ENCODE measurements around the gene CBX4.
A peak's percentile ranks its signal among the peaks of the same experiment; 100 is the strongest.

Gene CBX4

DNA sequence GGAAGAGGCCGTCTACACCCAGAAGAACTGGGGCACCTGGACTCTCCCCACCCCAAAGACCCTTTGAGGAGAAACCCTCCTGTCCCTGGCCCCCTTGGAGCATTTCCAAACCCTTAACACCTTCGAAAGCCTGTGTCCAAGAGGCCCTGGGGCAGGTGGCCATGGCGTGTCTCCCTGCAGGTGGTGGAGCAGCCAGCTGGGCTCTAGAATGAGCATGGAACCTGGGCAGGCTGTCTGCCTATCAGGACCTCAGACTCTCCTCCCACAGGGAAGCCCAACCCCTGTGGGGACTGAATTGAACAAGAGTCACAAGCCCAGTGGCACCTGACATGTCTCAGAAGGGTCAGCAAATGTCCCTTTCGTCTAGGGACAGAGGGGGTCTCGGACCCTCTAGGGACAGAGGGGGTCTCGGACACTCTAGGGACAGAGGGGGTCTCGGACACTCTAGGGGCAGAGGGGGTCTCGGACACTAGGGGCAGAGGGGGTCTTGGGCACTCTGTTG, 8.4 kb downstream of the CBX4 start:
- Histone ChIP-seq H3K9me3 (no peaks in the 10 kb centered on the region), H4K20me1 (peaks cover 70% of the 10 kb centered on the region), H3K27me3 (no peaks in the 10 kb centered on the region), H3K4me2 (peak overlapping the region; percentile 94), H3K9ac (no peak overlapping the region), H3K36me3 (peaks cover 25% of the 10 kb centered on the region), H3K4me3 (no peak overlapping the region), H3K27ac (no peak overlapping the region), H3K4me1 (peaks cover 93% of the 10 kb centered on the region)
- TF ChIP-seq Cebpa-rat (IDR thresholded peaks at IDR 0.05) = no peak

GRCh38 chr17:79830303-79830702, 8.9 kb downstream of the CBX4 start:
- Histone ChIP-seq H3K27ac (no peak overlapping the region), H3K4me2 (peak overlapping the region; percentile 94), H3K4me3 (no peak overlapping the region), H3K4me1 (peaks cover 88% of the 10 kb centered on the region), H4K20me1 (peaks cover 65% of the 10 kb centered on the region), H3K27me3 (no peaks in the 10 kb centered on the region), H3K9ac (no peak overlapping the region), H3K36me3 (peaks cover 19% of the 10 kb centered on the region), H3K9me3 (no peaks in the 10 kb centered on the region)
- no peak for TF ChIP-seq Cebpa-rat (IDR thresholded peaks at IDR 0.05)

DNA sequence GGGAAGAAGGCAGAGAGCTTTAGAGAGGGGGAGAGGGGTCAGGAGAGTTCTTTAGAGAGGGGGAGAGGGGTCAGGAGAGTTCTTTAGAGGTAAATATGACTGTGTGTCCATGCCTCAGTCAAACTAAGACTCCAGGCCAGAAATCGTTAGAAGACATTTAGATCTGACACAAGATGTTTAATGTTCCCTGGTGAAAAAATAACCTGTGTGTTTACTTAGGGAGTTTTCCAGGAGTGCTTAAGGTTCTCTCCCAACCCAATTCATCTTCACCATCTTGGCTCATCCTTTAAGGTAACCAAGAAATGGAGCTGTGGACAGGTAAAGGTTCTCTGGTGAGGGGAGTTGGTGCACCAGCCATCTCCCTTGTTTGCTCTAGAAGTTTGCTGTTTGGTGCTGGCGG, 9.8 kb downstream of the CBX4 start:
- Histone ChIP-seq H4K20me1 (peaks cover 57% of the 10 kb centered on the region), H3K4me1 (peaks cover 80% of the 10 kb centered on the region), H3K9ac (no peak overlapping the region), H3K4me2 (peak overlapping the region; percentile 94), H3K9me3 (no peaks in the 10 kb centered on the region), H3K27ac (0 out of 2 replicates have a peak overlapping the region, but pooled peaks have one; percentile 22), H3K36me3 (peaks cover 11% of the 10 kb centered on the region), H3K4me3 (no peak overlapping the region), H3K27me3 (no peaks in the 10 kb centered on the region)
- no peak for TF ChIP-seq Cebpa-rat (IDR thresholded peaks at IDR 0.05)

DNA sequence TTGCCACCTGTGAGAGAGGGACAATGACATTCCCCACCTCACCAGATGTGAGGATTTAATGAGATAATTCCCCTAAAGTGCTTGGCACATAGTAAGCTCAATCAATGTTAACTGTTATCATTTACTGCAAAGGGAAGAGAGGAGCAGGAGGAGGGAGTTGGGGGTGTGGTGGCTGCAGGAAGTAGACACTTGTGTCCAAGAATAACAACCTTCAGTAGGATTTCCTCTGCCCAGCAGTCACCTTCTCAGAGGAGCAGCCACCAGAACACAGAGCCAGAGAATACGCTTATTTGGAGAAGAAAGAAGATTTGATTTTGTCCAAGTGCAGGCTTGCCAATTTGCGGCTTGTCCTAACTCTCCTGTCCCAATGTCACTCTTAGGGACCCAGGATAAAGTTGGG, 10.2 kb downstream of the CBX4 start:
- Histone ChIP-seq H3K4me2 (peak overlapping the region; percentile 94), H3K4me1 (peaks cover 76% of the 10 kb centered on the region)

DNA sequence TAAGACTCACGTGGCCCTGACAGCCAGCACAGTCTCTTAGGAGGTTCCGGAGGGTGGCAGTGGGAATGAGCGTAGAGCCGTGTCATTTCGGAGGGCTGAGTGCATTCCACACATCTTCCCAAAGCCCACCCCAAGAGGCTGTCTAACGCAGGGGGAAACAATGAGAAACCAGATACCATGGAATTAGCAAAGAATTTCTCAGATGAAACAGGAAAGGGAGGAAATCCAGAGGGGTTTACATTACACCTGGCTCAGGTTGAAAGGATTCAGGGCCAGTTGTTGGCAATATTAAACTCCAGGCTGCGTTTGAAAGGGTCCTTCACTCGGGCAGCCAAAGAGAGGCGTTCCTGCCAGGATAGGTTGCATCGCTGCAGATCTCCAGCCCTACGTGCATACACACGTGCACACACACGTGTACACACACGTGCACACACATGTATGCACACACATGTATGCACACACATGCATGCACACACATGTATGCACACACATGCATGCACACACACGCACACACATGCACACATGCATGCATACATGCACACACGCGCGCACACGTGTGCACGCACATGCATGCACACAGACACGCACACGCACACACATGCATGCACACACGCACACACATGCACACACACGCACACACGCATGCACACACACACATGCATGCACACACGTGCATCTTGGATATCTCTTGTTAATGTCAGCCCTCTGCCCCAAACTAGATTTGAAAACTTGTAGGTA, 12.2 kb downstream of the CBX4 start:
- H3K9ac ChIP-seq = no peak overlapping the region
- H3K27me3 ChIP-seq = no peaks in the 10 kb centered on the region
- H3K4me3 ChIP-seq = no peak overlapping the region
- no peaks in the 10 kb centered on the region for H3K36me3 ChIP-seq
- peak overlapping the region; percentile 46 for H3K4me2 ChIP-seq
- peaks cover 32% of the 10 kb centered on the region for H4K20me1 ChIP-seq
- H3K4me1 ChIP-seq = peaks cover 56% of the 10 kb centered on the region
- no peaks in the 10 kb centered on the region for H3K9me3 ChIP-seq
- TF ChIP-seq Cebpa-rat (IDR thresholded peaks at IDR 0.05) = no peak
- H3K27ac ChIP-seq = no peak overlapping the region

More for the DNA sequence above, 10.2 kb downstream of the CBX4 start:
- H4K20me1 ChIP-seq = peaks cover 52% of the 10 kb centered on the region
- H3K36me3 ChIP-seq = peaks cover 6% of the 10 kb centered on the region
- no peak overlapping the region for H3K9ac ChIP-seq
- H3K4me3 ChIP-seq = no peak overlapping the region
- no peaks in the 10 kb centered on the region for H3K27me3 ChIP-seq
- 0 out of 2 replicates have a peak overlapping the region, but pooled peaks have one; percentile 22 for H3K27ac ChIP-seq
- TF ChIP-seq Cebpa-rat (IDR thresholded peaks at IDR 0.05) = no peak
- H3K9me3 ChIP-seq = no peaks in the 10 kb centered on the region

GRCh38 chr17:79826204-79826680, 13.0 kb downstream of the CBX4 start:
- Histone ChIP-seq H3K9me3 (no peaks in the 10 kb centered on the region), H3K27ac (no peak overlapping the region), H3K4me3 (no peak overlapping the region), H3K4me1 (peaks cover 48% of the 10 kb centered on the region), H3K36me3 (no peaks in the 10 kb centered on the region), H3K4me2 (peak overlapping the region; percentile 46), H3K27me3 (0 out of 2 replicates have a peak, but pooled peaks cover 4% of the 10 kb centered on the region), H3K9ac (no peak overlapping the region), H4K20me1 (peaks cover 28% of the 10 kb centered on the region)
- no peak for TF ChIP-seq Cebpa-rat (IDR thresholded peaks at IDR 0.05)

- H3K4me2 ChIP-seq = no peak overlapping the region
- no peak overlapping the region for H3K4me3 ChIP-seq
- no peaks in the 10 kb centered on the region for H3K36me3 ChIP-seq
- H3K4me1 ChIP-seq = peaks cover 41% of the 10 kb centered on the region
- H3K9me3 ChIP-seq = no peaks in the 10 kb centered on the region
- peaks cover 21% of the 10 kb centered on the region; the same call in 1 of the 2 replicates for H4K20me1 ChIP-seq
- no peak overlapping the region for H3K9ac ChIP-seq
- H3K27me3 ChIP-seq = 0 out of 2 replicates have a peak, but pooled peaks cover 9% of the 10 kb centered on the region
- no peak for TF ChIP-seq Cebpa-rat (IDR thresholded peaks at IDR 0.05)
- H3K27ac ChIP-seq = no peak overlapping the region
These were observed 13.7 kb downstream of the CBX4 start for GRCh38 chr17:79825580-79825921.

DNA sequence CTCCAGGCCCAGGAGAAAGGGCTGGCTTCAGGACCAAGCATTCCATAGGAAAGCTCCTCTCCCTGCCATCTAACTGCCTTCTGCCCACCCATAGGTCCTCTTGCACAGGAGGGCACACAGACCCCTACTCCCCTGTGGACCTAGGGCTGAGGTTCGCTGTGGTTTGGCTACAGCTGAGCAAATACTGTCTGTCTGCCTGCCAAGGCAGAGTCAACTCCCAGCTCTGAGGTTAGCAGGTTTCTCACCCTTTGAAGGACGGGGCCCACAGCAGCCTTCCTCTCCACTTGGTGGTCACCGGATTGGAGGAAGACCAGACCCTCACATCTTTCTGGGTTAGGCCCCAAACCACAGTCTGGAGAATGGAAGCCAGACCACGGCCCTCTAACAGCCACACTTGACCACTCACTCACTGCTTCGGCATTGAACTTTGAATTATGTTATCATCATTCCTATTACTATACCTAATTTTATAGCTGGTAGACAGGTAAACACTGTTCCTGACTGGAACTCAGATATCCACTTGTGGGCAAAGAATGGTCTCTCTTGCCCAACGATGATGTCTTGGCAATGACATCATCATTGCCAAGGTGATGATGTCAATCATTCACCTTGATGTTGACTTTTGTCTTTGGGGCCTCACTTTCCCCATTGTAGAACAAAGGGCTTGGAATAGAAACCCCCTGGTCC, 14.2 kb downstream of the CBX4 start:
- Histone ChIP-seq H3K9me3 (no peaks in the 10 kb centered on the region), H3K4me1 (peaks cover 36% of the 10 kb centered on the region), H3K4me3 (no peak overlapping the region), H3K27ac (no peak overlapping the region), H3K27me3 (peaks cover 12% of the 10 kb centered on the region), H4K20me1 (peaks cover 16% of the 10 kb centered on the region; the same call in 1 of the 2 replicates), H3K4me2 (no peak overlapping the region), H3K36me3 (no peaks in the 10 kb centered on the region), H3K9ac (no peak overlapping the region)
- TF ChIP-seq Cebpa-rat (IDR thresholded peaks at IDR 0.05) = no peak

- no peak overlapping the region for H3K4me2 ChIP-seq
- peaks cover 28% of the 10 kb centered on the region for H3K4me1 ChIP-seq
- no peaks in the 10 kb centered on the region for H3K36me3 ChIP-seq
- H4K20me1 ChIP-seq = peaks cover 7% of the 10 kb centered on the region; the same call in 1 of the 2 replicates
- H3K27me3 ChIP-seq = peaks cover 20% of the 10 kb centered on the region
- no peak overlapping the region for H3K9ac ChIP-seq
- H3K9me3 ChIP-seq = no peaks in the 10 kb centered on the region
- H3K27ac ChIP-seq = no peak overlapping the region
- H3K4me3 ChIP-seq = no peak overlapping the region
- no peak for TF ChIP-seq Cebpa-rat (IDR thresholded peaks at IDR 0.05)
These were observed 15.0 kb downstream of the CBX4 start for GRCh38 chr17:79824234-79824633.

All from BLaER1 (cell line).